ENCODE data around the gene SUN2. TPM values are rescaled to one million over a fixed set of nuclear protein-coding genes. Genes with fewer than 3 reads are reported as not detected.

SUN2 gene
- total and polyA plus RNA-seq, 2 of the 13 experiments (the other 11 are each of a cell fraction or from before 2014, with no cell fraction given) = 45.6 to 56.6 TPM

- no peak for TF ChIP-seq NR2F6 (IDR thresholded peaks at IDR 0.05)
- TF ChIP-seq NR2F6 (CRISPR knock-in tag; IDR thresholded peaks at IDR 0.05) = peak; percentile 87
- TF ChIP-seq MIER3 (CRISPR knock-in tag; IDR thresholded peaks at IDR 0.05; ENCODE audit: borderline replicate concordance) = no peak
- TF ChIP-seq ZNF891 (CRISPR knock-in tag; IDR thresholded peaks at IDR 0.05) = peak; percentile 35; the same call in 1 of the 2 replicates
- TF ChIP-seq HOXD1 (CRISPR knock-in tag; IDR thresholded peaks at IDR 0.05) = peak; percentile 82; the same call in 1 of the 2 replicates
- no peak for TF ChIP-seq ZNF572 (CRISPR knock-in tag; IDR thresholded peaks at IDR 0.05)
- peak; percentile 45 for TF ChIP-seq PHF5A (CRISPR knock-in tag; IDR thresholded peaks at IDR 0.05; ENCODE audit: low read depth, unreplicated experiment)
- TF ChIP-seq, protein P1, sequence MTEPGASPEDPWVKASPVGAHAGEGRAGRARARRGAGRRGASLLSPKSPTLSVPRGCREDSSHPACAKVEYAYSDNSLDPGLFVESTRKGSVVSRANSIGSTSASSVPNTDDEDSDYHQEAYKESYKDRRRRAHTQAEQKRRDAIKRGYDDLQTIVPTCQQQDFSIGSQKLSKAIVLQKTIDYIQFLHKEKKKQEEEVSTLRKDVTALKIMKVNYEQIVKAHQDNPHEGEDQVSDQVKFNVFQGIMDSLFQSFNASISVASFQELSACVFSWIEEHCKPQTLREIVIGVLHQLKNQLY (CRISPR knock-in tag; IDR thresholded peaks at IDR 0.05) = peak; percentile 62
- TF ChIP-seq, protein P2, sequence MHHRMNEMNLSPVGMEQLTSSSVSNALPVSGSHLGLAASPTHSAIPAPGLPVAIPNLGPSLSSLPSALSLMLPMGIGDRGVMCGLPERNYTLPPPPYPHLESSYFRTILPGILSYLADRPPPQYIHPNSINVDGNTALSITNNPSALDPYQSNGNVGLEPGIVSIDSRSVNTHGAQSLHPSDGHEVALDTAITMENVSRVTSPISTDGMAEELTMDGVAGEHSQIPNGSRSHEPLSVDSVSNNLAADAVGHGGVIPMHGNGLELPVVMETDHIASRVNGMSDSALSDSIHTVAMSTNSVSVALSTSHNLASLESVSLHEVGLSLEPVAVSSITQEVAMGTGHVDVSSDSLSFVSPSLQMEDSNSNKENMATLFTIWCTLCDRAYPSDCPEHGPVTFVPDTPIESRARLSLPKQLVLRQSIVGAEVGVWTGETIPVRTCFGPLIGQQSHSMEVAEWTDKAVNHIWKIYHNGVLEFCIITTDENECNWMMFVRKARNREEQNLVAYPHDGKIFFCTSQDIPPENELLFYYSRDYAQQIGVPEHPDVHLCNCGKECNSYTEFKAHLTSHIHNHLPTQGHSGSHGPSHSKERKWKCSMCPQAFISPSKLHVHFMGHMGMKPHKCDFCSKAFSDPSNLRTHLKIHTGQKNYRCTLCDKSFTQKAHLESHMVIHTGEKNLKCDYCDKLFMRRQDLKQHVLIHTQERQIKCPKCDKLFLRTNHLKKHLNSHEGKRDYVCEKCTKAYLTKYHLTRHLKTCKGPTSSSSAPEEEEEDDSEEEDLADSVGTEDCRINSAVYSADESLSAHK (CRISPR knock-in tag; IDR thresholded peaks at IDR 0.05; ENCODE audit: borderline replicate concordance) = no peak
- no peak for TF ChIP-seq RFXANK (CRISPR knock-in tag; IDR thresholded peaks at IDR 0.05)
- TF ChIP-seq NCOR1 (IDR thresholded peaks at IDR 0.05; ENCODE audit: borderline replicate concordance, low read length) = peak; percentile 64; the same call in 1 of the 2 replicates
- no peak for TF ChIP-seq ZNF17 (CRISPR knock-in tag; IDR thresholded peaks at IDR 0.05)
- TF ChIP-seq, protein P3, sequence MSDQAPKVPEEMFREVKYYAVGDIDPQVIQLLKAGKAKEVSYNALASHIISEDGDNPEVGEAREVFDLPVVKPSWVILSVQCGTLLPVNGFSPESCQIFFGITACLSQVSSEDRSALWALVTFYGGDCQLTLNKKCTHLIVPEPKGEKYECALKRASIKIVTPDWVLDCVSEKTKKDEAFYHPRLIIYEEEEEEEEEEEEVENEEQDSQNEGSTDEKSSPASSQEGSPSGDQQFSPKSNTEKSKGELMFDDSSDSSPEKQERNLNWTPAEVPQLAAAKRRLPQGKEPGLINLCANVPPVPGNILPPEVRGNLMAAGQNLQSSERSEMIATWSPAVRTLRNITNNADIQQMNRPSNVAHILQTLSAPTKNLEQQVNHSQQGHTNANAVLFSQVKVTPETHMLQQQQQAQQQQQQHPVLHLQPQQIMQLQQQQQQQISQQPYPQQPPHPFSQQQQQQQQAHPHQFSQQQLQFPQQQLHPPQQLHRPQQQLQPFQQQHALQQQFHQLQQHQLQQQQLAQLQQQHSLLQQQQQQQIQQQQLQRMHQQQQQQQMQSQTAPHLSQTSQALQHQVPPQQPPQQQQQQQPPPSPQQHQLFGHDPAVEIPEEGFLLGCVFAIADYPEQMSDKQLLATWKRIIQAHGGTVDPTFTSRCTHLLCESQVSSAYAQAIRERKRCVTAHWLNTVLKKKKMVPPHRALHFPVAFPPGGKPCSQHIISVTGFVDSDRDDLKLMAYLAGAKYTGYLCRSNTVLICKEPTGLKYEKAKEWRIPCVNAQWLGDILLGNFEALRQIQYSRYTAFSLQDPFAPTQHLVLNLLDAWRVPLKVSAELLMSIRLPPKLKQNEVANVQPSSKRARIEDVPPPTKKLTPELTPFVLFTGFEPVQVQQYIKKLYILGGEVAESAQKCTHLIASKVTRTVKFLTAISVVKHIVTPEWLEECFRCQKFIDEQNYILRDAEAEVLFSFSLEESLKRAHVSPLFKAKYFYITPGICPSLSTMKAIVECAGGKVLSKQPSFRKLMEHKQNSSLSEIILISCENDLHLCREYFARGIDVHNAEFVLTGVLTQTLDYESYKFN (CRISPR knock-in tag; conservative IDR thresholded peaks at IDR 0.05) = peak; percentile 68
- TF ChIP-seq ZMYM3 (CRISPR knock-in tag; IDR thresholded peaks at IDR 0.05) = no peak; the same call in 1 of the 2 replicates
- no peak for TF ChIP-seq MEIS1 (CRISPR knock-in tag; IDR thresholded peaks at IDR 0.05; ENCODE audit: borderline replicate concordance)
- no peak for TF ChIP-seq AGO1 (IDR thresholded peaks at IDR 0.05; ENCODE audit: low read depth, low read length, poor library complexity, severe bottlenecking)
- TF ChIP-seq ZBTB7B (CRISPR knock-in tag; IDR thresholded peaks at IDR 0.05) = no peak
- TF ChIP-seq MED13 (CRISPR knock-in tag; IDR thresholded peaks at IDR 0.05) = no peak
- TF ChIP-seq ZNF768 (CRISPR knock-in tag; IDR thresholded peaks at IDR 0.05) = peak; percentile 96
- TF ChIP-seq ETV6 (CRISPR knock-in tag; conservative IDR thresholded peaks at IDR 0.05) = 0 out of 2 replicates have a peak, but pooled peaks have one; percentile 35
- peak; percentile 54; the same call in 1 of the 2 replicates for TF ChIP-seq PHF20 (CRISPR knock-in tag; IDR thresholded peaks at IDR 0.05)
- peak; percentile 57 for TF ChIP-seq XRCC5 (optimal IDR thresholded peaks at IDR 0.05; ENCODE audit: low read length)
- TF ChIP-seq, protein P4, sequence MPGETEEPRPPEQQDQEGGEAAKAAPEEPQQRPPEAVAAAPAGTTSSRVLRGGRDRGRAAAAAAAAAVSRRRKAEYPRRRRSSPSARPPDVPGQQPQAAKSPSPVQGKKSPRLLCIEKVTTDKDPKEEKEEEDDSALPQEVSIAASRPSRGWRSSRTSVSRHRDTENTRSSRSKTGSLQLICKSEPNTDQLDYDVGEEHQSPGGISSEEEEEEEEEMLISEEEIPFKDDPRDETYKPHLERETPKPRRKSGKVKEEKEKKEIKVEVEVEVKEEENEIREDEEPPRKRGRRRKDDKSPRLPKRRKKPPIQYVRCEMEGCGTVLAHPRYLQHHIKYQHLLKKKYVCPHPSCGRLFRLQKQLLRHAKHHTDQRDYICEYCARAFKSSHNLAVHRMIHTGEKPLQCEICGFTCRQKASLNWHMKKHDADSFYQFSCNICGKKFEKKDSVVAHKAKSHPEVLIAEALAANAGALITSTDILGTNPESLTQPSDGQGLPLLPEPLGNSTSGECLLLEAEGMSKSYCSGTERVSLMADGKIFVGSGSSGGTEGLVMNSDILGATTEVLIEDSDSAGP (CRISPR knock-in tag; IDR thresholded peaks at IDR 0.05; ENCODE audit: borderline replicate concordance) = peak; percentile 29; the same call in 1 of the 2 replicates
Observed at GRCh38 chr22:38755155-38755910, 465 bp downstream of the SUN2 start (continued).

All from HepG2 (cell line).